Right lobe of liver (tissue), 6 donors: ENCODE measurements around the gene BCAS2. TPM values are rescaled to one million over a fixed set of nuclear protein-coding genes. Genes with fewer than 3 reads are reported as not detected.

ENCODE experiments used
- ATAC-seq, 4 donors: fragments of 200-7000 bp; cut with Tn5 transposase; one replicate each; pipeline ENCODE4 v1.9.1; 2020; ENCODE audit warnings: mild to moderate bottlenecking in 4 of 4, moderate library complexity in 4 of 4
- DNase-seq, 3 donors: peaks; one replicate each; pipeline ENCODE4 v3.0.0-alpha.2; 2020
- H3K27ac ChIP-seq, 3 donors: fragments of 200-600 bp; one replicate each; pipeline ENCODE4 v1.8.0; 2022
- H3K27me3 ChIP-seq, 2 donors: fragments of 200-600 bp; one replicate each; pipeline ENCODE4 v1.8.0; 2022
- H3K36me3 ChIP-seq, 4 donors: fragments of 200-600 bp; sonication (generic) in 1 of 4; one replicate each; pipeline versions ENCODE4 v1.5.1 to v1.8.0; 2017 to 2022; ENCODE audit warnings: control low read depth in 1 of 4
- H3K4me1 ChIP-seq, 4 donors: fragments of 200-600 bp; sonication (generic) in 1 of 4; one replicate each; pipeline versions ENCODE4 v1.5.1 to v1.8.0; 2017 to 2022; ENCODE audit warnings: control low read depth in 1 of 4
- H3K4me3 ChIP-seq, 3 donors: fragments of 200-600 bp; one replicate each; pipeline ENCODE4 v1.8.0; 2022
- H3K9me3 ChIP-seq, 4 donors: fragments of 200-600 bp; sonication (generic) in 1 of 4; one replicate each; pipeline versions ENCODE4 v1.5.1 to v1.8.0; 2017 to 2022; ENCODE audit warnings: control low read depth in 1 of 4
- POLR2A ChIP-seq: fragments of 450-650 bp; IDR thresholded peaks from one replicate; pipeline ENCODE4 v1.6.1; 2017; ENCODE audit warnings: antibody characterized with exemption, mild to moderate bottlenecking
- WGBS: methylation state at CpG from one replicate; pipeline ENCODE4 v1.1.6; 2018; ENCODE audit warnings: low coverage, low lambda C conversion rate; ENCODE audit not compliant: insufficient coverage; ENCODE audit errors: missing lambda C conversion rate; 5-methylcytosine and 5-hydroxymethylcytosine counted together
- intact Hi-C, 2 donors: fragments of 100-400 bp; cut with DNase I; formaldehyde crosslinking; loops; one replicate each; pipeline versions ENCODE4 v1.11.2 to v1.14.1; 2022
- long read RNA-seq: library from polyadenylated mRNA; unstranded; transcript quantifications from one replicate; pipeline ENCODE4 v2.0.0, GENCODE V29; 2019
- total RNA-seq, 6 experiments: library from RNA; depleted of rRNA in 2 of 6; stranded (reverse); fragments of >200 nt in 2 of 6; fragmentation: NEBNext Ultra II Directional in 3 of 6; extraction: Animal tissue kit (Norgen Biotek cat#: 25700) in 3 of 6; gene quantifications; one replicate each; pipeline versions ENCODE4 v1.1.0 to v1.2.4, GENCODE V29; 2016 to 2023
- TF ChIP-seq, protein P1 (sequence below), 4 donors: fragments of 200-600 bp in 3 of 4; fragments of 450-650 bp in 1 of 4; IDR thresholded peaks; one replicate each; pipeline versions ENCODE4 v1.5.1 to v1.8.0; 2016 to 2022; ENCODE audit warnings: antibody characterized with exemption in 4 of 4, mild to moderate bottlenecking in 2 of 4
- donor health status: DM: no; HTN: yes; CAD: no.
- donor health status: DM: no; HTN: no; CAD: no.
- donor health status: DM: no; HTN: no; CAD: no.
- donor health status: DM: no; HTN: yes; CAD: no.
- donor health status: DM: no; HTN: yes; CAD: no.

Gene BCAS2
- 10 to 100 TPM; 16.4 to 32.0 (median 22.6) TPM for total RNA-seq
- long read RNA-seq, transcript BCAS2-201 (7 exons, 1,299 nt), result major isoform, 7 of 10 reads
- long read RNA-seq, partial matches to known transcripts, result 2 of 10 reads
- long read RNA-seq, other reads (novel, unspliced or antisense), result 1 of 10 reads

DNA sequence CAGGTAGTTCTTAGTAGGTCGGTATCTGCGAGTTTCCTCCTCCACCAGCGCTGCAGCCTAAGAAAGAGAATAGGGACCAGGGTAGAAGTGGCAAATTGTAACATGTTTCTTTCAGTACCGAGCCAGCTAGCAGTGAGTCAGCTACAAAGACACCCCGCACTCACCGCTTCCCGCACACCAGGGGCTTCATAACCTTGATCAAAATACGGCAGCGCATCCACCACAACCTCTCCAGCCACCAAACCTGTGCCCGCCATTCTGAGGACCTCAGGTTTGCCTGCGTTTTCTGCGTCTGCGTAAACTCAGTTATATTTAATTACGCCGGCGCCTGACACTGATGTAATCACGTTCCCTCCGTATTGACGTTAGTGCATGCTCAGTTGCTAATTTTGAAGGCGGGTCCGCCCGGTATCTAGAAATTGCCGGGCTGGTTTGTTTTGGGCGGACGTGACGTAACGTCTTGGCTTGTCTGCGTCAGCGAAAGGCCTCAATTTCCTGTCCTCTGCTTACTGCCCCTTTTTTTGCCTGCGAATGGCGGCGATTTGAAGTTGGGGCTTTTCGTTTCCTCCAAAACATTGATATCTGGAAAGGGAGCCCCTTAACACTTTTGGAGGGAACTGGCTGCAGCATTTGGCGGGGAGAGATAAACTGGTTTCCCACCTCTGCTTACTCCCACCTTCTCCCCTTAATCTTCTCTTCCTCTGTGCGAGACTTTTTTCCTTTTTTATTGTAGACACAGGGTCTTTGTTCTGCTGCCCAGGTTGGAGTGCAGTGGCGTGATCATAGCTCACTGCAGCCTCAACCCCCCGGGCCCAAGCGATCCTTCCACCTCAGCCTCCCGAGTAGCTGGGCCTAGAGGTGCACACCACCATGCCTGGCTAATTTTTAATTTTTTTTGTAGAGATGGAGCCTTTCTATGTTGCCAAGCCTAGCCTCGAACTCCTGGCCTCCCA lies at the start of gene BCAS2:
Gene BCAS2 (minus strand): TSS at position 281 of the 953 bp plus-strand sequence. CDS start 24 bp downstream, at position 257.
- peaks cover 0 to 21% (median 7%) of the 10 kb centered on the region in 4 donors for H3K4me1 ChIP-seq
- peak; percentile 93 to 97 (median 97) for DNase-seq
- 8% methylated on average over 39 of the region's 40 CpGs for WGBS
- H3K4me3 ChIP-seq, result peak within 1 kb of the TSS; percentile 56 to 77 (median 61)
- H3K9me3 ChIP-seq, result no peaks in the 10 kb centered on the region
- ATAC-seq, result peak; percentile 97 to 99 (median 98)
- peak within 1 kb of the TSS; percentile 83 to 98 (median 93) for H3K27ac ChIP-seq
- H3K27me3 ChIP-seq, result no peaks in the 10 kb centered on the region
- TF ChIP-seq, protein P1, sequence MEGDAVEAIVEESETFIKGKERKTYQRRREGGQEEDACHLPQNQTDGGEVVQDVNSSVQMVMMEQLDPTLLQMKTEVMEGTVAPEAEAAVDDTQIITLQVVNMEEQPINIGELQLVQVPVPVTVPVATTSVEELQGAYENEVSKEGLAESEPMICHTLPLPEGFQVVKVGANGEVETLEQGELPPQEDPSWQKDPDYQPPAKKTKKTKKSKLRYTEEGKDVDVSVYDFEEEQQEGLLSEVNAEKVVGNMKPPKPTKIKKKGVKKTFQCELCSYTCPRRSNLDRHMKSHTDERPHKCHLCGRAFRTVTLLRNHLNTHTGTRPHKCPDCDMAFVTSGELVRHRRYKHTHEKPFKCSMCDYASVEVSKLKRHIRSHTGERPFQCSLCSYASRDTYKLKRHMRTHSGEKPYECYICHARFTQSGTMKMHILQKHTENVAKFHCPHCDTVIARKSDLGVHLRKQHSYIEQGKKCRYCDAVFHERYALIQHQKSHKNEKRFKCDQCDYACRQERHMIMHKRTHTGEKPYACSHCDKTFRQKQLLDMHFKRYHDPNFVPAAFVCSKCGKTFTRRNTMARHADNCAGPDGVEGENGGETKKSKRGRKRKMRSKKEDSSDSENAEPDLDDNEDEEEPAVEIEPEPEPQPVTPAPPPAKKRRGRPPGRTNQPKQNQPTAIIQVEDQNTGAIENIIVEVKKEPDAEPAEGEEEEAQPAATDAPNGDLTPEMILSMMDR (IDR thresholded peaks at IDR 0.05), result no peak
- TF ChIP-seq POLR2A, result peak; percentile 90
- intact Hi-C loops, result no loop called here
- peaks cover 0 to 25% (median 2%) of the 10 kb centered on the region in 4 donors for H3K36me3 ChIP-seq

DNA sequence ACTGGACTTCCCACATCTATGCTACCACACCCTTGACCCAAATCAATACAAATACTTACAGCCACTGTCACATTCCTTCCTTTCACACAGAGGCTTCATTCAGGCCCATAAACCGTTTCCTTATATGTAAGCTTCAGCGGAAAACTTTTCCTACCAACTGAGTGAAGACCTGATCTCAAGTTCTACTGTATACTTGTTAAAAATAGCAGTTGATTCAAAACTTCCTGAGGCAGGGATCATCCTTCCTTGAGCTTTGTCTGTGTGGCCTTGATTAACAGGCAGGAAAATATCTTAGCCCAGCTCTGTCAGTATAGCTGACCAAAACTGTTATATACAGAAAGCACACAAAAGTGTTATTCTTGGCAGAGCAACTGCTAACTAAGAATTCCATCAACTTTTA lies 45.7 kb upstream of the BCAS2 start:
- no peaks in the 10 kb centered on the region for H3K4me1 ChIP-seq
- H3K9me3 ChIP-seq, result no peaks in the 10 kb centered on the region
- H3K36me3 ChIP-seq, result no peaks in the 10 kb centered on the region
- TF ChIP-seq POLR2A, result no peak
- TF ChIP-seq, protein P1 (IDR thresholded peaks at IDR 0.05), result no peak
- intact Hi-C loops, result no loop called here
- H3K27ac ChIP-seq, result no peak overlapping the region
- ATAC-seq, result peak in 1 of 4 donors; percentile 28
- no peaks in the 10 kb centered on the region for H3K27me3 ChIP-seq
- WGBS, result 19% methylated on average over 2 of the region's 2 CpGs
- no peak for DNase-seq
- no peak overlapping the region for H3K4me3 ChIP-seq

DNA sequence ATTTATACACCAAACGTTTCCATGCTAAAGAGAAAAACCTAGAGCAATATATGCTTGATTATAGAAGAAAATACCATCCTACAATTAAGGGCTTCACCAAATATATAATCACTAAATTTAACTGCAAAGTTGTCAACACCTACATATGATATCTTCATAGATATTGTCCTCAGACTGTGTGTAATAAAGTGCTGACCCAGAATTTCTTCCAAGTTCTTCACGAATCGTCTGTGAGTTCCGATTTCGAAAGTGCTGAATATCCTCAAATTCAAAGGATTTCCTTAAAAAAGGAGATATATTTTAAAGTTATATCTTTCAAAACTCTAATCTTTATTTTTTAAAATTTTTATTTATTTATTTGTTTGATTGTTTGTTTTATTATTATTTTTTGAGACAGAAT lies 41.9 kb upstream of the BCAS2 start:
- TF ChIP-seq, protein P1 (IDR thresholded peaks at IDR 0.05), result no peak
- TF ChIP-seq POLR2A, result no peak
- no peak for ATAC-seq
- H3K9me3 ChIP-seq, result no peaks in the 10 kb centered on the region
- DNase-seq, result no peak
- H3K4me1 ChIP-seq, result no peaks in the 10 kb centered on the region
- intact Hi-C loops, result no loop called here
- WGBS, result 79% methylated on average over 5 of the region's 5 CpGs
- H3K27me3 ChIP-seq, result no peaks in the 10 kb centered on the region
- H3K36me3 ChIP-seq, result no peaks in the 10 kb centered on the region
- no peak overlapping the region for H3K27ac ChIP-seq
- no peak overlapping the region for H3K4me3 ChIP-seq

DNA sequence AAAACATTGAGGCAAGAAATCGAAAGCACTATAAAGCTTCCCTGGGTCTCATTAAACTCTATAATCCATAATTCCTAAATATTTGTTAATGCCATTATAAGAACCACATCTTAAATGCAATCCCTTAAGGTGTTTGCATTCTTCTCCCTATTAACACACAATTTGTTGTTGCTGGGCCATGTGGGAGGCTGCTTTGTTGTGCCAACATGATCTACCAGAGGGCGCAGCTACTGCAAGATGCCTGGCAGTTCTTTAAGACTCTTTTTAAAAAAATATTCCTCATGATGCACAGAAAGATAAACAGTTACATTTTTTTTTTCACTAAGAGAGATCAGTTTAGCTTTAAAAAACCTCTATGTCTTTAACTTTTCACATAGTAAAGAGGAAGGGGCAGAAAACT lies 39.0 kb upstream of the BCAS2 start:
- TF ChIP-seq, protein P1 (IDR thresholded peaks at IDR 0.05), result no peak
- TF ChIP-seq POLR2A, result no peak
- H3K4me1 ChIP-seq, result no peaks in the 10 kb centered on the region
- DNase-seq (no peak), ATAC-seq (no peak)
- H3K27ac ChIP-seq, result no peak overlapping the region
- H3K4me3 ChIP-seq, result no peak overlapping the region
- H3K27me3 ChIP-seq, result no peaks in the 10 kb centered on the region
- WGBS, result 85% methylated on average over 2 of the region's 2 CpGs
- H3K9me3 ChIP-seq, result no peaks in the 10 kb centered on the region
- H3K36me3 ChIP-seq, result peaks cover 0 to 4% (median 0%) of the 10 kb centered on the region in 4 donors
- intact Hi-C loops, result no loop called here
